ENCODE results near the gene TCEAL6.
A peak's percentile ranks its signal among the peaks of the same experiment; 100 is the strongest.
"Not testable (repeated sequence)": the region's sequence is repeated elsewhere in the genome, so short reads cannot be mapped to it uniquely, and the experiment has no call there.

TCEAL6 gene

GRCh38 chrX:102142274-102142673 is at the start of gene TCEAL6:
Gene TCEAL6, minus strand, starts transcription at chrX:102142481.
- not testable (repeated sequence) for H3K9me3 ChIP-seq (ENCODE audit: insufficient read depth, low read length); DNase-seq (ENCODE audit: low read depth, low spot score); H3K4me3 ChIP-seq (ENCODE audit: insufficient read length, low read depth); H3K4me1 ChIP-seq (ENCODE audit: insufficient read depth, insufficient read length); H3K36me3 ChIP-seq (ENCODE audit: insufficient read depth, insufficient read length, low read length); H3K9ac ChIP-seq (ENCODE audit: insufficient read length, low read depth); H3K27me3 ChIP-seq (ENCODE audit: insufficient read depth, insufficient read length)

- Histone ChIP-seq H3K36me3 (ENCODE audit: insufficient read depth, insufficient read length, low read length) (no peaks in the 10 kb centered on the region), H3K4me1 (ENCODE audit: insufficient read depth, insufficient read length) (no peaks in the 10 kb centered on the region), H3K4me3 (ENCODE audit: insufficient read length, low read depth) (no peak overlapping the region), H3K9ac (ENCODE audit: insufficient read length, low read depth) (no peak overlapping the region), H3K27me3 (ENCODE audit: insufficient read depth, insufficient read length) (no peaks in the 10 kb centered on the region), H3K9me3 (ENCODE audit: insufficient read depth, low read length) (peaks cover 10% of the 10 kb centered on the region; the same call in 1 of the 2 replicates)
- TF ChIP-seq ZNF274 (IDR thresholded peaks at IDR 0.05; ENCODE audit: low read depth, low read length) (no peak), SUZ12 (IDR thresholded peaks at IDR 0.05; ENCODE audit: extremely low read depth, insufficient read depth, insufficient read length) (no peak), YY1 (IDR thresholded peaks at IDR 0.05; ENCODE audit: insufficient read depth, insufficient read length) (no peak)
- no peak for DNase-seq (ENCODE audit: low read depth, low spot score)
Measured at GRCh38 chrX:102185967-102186720, 43.9 kb upstream of the TCEAL6 start.

GRCh38 chrX:102155806-102156179 is 13.5 kb upstream of the TCEAL6 start, which contains the start of gene BEX5:
Gene BEX5, minus strand, starts transcription at chrX:102155977. Its CDS starts 1,712 bp downstream, at chrX:102154265.
- Histone ChIP-seq H3K4me1 (ENCODE audit: insufficient read depth, insufficient read length) (no peaks in the 10 kb centered on the region), H3K9ac (ENCODE audit: insufficient read length, low read depth) (peak within 1 kb of the TSS; percentile 67), H3K27me3 (ENCODE audit: insufficient read depth, insufficient read length) (peaks cover 8% of the 10 kb centered on the region), H3K9me3 (ENCODE audit: insufficient read depth, low read length) (no peaks in the 10 kb centered on the region), H3K36me3 (ENCODE audit: insufficient read depth, insufficient read length, low read length) (no peaks in the 10 kb centered on the region), H3K4me3 (ENCODE audit: insufficient read length, low read depth) (peak within 1 kb of the TSS; percentile 65)
- TF ChIP-seq ZNF274 (IDR thresholded peaks at IDR 0.05; ENCODE audit: low read depth, low read length) (no peak), SUZ12 (IDR thresholded peaks at IDR 0.05; ENCODE audit: extremely low read depth, insufficient read depth, insufficient read length) (no peak), YY1 (IDR thresholded peaks at IDR 0.05; ENCODE audit: insufficient read depth, insufficient read length) (no peak)
- peak; percentile 58 for DNase-seq (ENCODE audit: low read depth, low spot score)

GRCh38 chrX:102154900-102155805 is 12.9 kb upstream of the TCEAL6 start:
- H3K27me3 ChIP-seq (ENCODE audit: insufficient read depth, insufficient read length) = peaks cover 8% of the 10 kb centered on the region
- H3K4me3 ChIP-seq (ENCODE audit: insufficient read length, low read depth) = peak overlapping the region; percentile 65
- no peak for DNase-seq (ENCODE audit: low read depth, low spot score)
- H3K9me3 ChIP-seq (ENCODE audit: insufficient read depth, low read length) = no peaks in the 10 kb centered on the region
- H3K36me3 ChIP-seq (ENCODE audit: insufficient read depth, insufficient read length, low read length) = no peaks in the 10 kb centered on the region
- TF ChIP-seq ZNF274 (IDR thresholded peaks at IDR 0.05; ENCODE audit: low read depth, low read length) (no peak), SUZ12 (IDR thresholded peaks at IDR 0.05; ENCODE audit: extremely low read depth, insufficient read depth, insufficient read length) (no peak), YY1 (IDR thresholded peaks at IDR 0.05; ENCODE audit: insufficient read depth, insufficient read length) (no peak)
- peak overlapping the region; percentile 67 for H3K9ac ChIP-seq (ENCODE audit: insufficient read length, low read depth)
- H3K4me1 ChIP-seq (ENCODE audit: insufficient read depth, insufficient read length) = no peaks in the 10 kb centered on the region

GRCh38 chrX:102154218-102154860 is 12.1 kb upstream of the TCEAL6 start:
- peak overlapping the region; percentile 42 for H3K9ac ChIP-seq (ENCODE audit: insufficient read length, low read depth)
- H3K27me3 ChIP-seq (ENCODE audit: insufficient read depth, insufficient read length) = peaks cover 8% of the 10 kb centered on the region
- H3K4me3 ChIP-seq (ENCODE audit: insufficient read length, low read depth) = peak overlapping the region; percentile 65
- no peaks in the 10 kb centered on the region for H3K36me3 ChIP-seq (ENCODE audit: insufficient read depth, insufficient read length, low read length)
- no peak for DNase-seq (ENCODE audit: low read depth, low spot score)
- H3K4me1 ChIP-seq (ENCODE audit: insufficient read depth, insufficient read length) = no peaks in the 10 kb centered on the region
- TF ChIP-seq ZNF274 (IDR thresholded peaks at IDR 0.05; ENCODE audit: low read depth, low read length) (no peak), YY1 (IDR thresholded peaks at IDR 0.05; ENCODE audit: insufficient read depth, insufficient read length) (no peak), SUZ12 (IDR thresholded peaks at IDR 0.05; ENCODE audit: extremely low read depth, insufficient read depth, insufficient read length) (no peak)
- no peaks in the 10 kb centered on the region for H3K9me3 ChIP-seq (ENCODE audit: insufficient read depth, low read length)

- not testable (repeated sequence) for DNase-seq (ENCODE audit: low read depth, low spot score); H3K36me3 ChIP-seq (ENCODE audit: insufficient read depth, insufficient read length, low read length); H3K9me3 ChIP-seq (ENCODE audit: insufficient read depth, low read length); H3K4me3 ChIP-seq (ENCODE audit: insufficient read length, low read depth); H3K9ac ChIP-seq (ENCODE audit: insufficient read length, low read depth); H3K4me1 ChIP-seq (ENCODE audit: insufficient read depth, insufficient read length); H3K27me3 ChIP-seq (ENCODE audit: insufficient read depth, insufficient read length)
Measured at GRCh38 chrX:102141631-102142030, 650 bp downstream of the TCEAL6 start.

- not testable (repeated sequence) for H3K27me3 ChIP-seq (ENCODE audit: insufficient read depth, insufficient read length); H3K4me3 ChIP-seq (ENCODE audit: insufficient read length, low read depth); H3K9ac ChIP-seq (ENCODE audit: insufficient read length, low read depth); H3K9me3 ChIP-seq (ENCODE audit: insufficient read depth, low read length); DNase-seq (ENCODE audit: low read depth, low spot score); H3K36me3 ChIP-seq (ENCODE audit: insufficient read depth, insufficient read length, low read length); H3K4me1 ChIP-seq (ENCODE audit: insufficient read depth, insufficient read length)
Measured at GRCh38 chrX:102140876-102141275, 1.4 kb downstream of the TCEAL6 start.
